ENCODE data around the gene LRRC8C. TPM values are rescaled to one million over a fixed set of nuclear protein-coding genes. Genes with fewer than 3 reads are reported as not detected.

Gene LRRC8C
- total and polyA plus RNA-seq, 2 experiments from 2014 or later, result 0.70 to 1.5 TPM

DNA sequence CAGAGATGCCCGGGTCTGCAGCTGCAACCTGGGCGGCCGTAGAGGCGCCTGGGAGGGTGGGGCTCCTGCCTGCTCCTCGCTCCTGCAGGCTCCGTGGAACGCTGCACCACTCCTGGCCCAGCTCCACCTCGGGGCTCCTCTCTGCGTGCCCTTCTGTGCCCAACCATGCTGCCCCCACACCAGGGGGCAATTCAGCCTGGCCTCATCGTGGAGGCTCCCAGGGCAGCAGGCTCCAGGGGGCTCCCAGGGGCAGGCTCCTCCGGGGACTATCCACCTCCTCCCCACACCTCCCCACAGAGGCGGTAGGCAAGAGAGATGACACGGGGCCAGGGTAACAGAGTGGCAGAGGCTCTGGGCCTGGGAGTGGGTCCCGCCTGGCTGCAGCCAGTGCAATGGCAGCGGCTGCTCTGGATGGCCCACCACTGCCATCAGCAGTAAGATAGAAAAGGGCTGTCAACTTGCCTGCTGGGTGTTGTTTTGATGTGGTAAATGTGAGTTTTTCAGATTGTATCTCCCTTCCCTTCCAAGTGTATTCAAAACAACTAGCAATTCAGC is 22.4 kb upstream of the LRRC8C start:
- 90% methylated on average over 14 of the region's 15 CpGs for WGBS (ENCODE audit: low lambda C conversion rate, missing lambda C conversion rate)
- DNase-seq (ENCODE audit: low spot score), result no peak
- Histone ChIP-seq H3K9me2 (replicated peaks; ENCODE audit: insufficient read depth) (no peaks in the 10 kb centered on the region), H3K36me3 (replicated peaks; ENCODE audit: insufficient read depth, low read depth) (no peaks in the 10 kb centered on the region), H3K27me3 (no peaks in the 10 kb centered on the region), H3K27ac (no peak overlapping the region), H3K4me2 (no peak overlapping the region), H3K4me3 (no peak overlapping the region), H4K20me1 (ENCODE audit: insufficient read depth, poor library complexity, severe bottlenecking) (no peaks in the 10 kb centered on the region), H3K9me3 (ENCODE audit: low read depth) (no peaks in the 10 kb centered on the region), H3K79me2 (no peaks in the 10 kb centered on the region), H3K4me1 (ENCODE audit: insufficient read depth) (no peaks in the 10 kb centered on the region), H2AFZ (no peak overlapping the region)
- no peak for TF ChIP-seq EZH2phosphoT487 (IDR thresholded peaks at IDR 0.05; ENCODE audit: low read depth, severe bottlenecking, unreplicated experiment)
- no peak for TF ChIP-seq CTCF (IDR thresholded peaks at IDR 0.05; ENCODE audit: poor library complexity)

DNA sequence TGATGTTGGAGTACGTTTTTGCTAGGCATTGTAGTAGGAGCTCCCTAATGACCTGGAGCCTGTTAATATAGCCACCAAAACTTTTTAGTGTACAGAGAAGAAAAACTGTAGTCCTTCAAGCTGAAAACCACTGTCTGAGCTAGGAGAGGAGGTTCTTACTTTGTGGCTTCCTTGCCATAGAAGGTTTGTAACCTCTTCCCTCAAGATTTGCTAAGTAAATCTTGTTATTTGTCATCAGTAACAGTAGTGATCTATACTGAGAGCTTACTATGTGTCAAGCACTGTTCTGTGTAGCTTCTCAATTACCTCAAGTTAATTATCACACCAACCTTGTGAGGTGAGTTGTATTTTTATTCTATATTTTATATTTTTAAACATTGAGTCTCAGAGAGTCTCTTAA is 21.2 kb upstream of the LRRC8C start:
- DNase-seq (ENCODE audit: low spot score), result no peak
- Histone ChIP-seq H3K9me3 (ENCODE audit: low read depth) (no peaks in the 10 kb centered on the region), H2AFZ (no peak overlapping the region), H3K36me3 (replicated peaks; ENCODE audit: insufficient read depth, low read depth) (no peaks in the 10 kb centered on the region), H3K27ac (no peak overlapping the region), H3K79me2 (no peaks in the 10 kb centered on the region), H3K9me2 (replicated peaks; ENCODE audit: insufficient read depth) (no peaks in the 10 kb centered on the region), H4K20me1 (ENCODE audit: insufficient read depth, poor library complexity, severe bottlenecking) (no peaks in the 10 kb centered on the region), H3K4me1 (ENCODE audit: insufficient read depth) (no peaks in the 10 kb centered on the region), H3K4me3 (no peak overlapping the region), H3K4me2 (no peak overlapping the region), H3K27me3 (no peaks in the 10 kb centered on the region)
- TF ChIP-seq EZH2phosphoT487 (IDR thresholded peaks at IDR 0.05; ENCODE audit: low read depth, severe bottlenecking, unreplicated experiment) (no peak), CTCF (IDR thresholded peaks at IDR 0.05; ENCODE audit: poor library complexity) (no peak), EZH2 (IDR thresholded peaks at IDR 0.05; ENCODE audit: borderline replicate concordance) (no peak)
- 90% methylated on average over 1 of the region's 1 CpG for WGBS (ENCODE audit: low lambda C conversion rate, missing lambda C conversion rate)

DNA sequence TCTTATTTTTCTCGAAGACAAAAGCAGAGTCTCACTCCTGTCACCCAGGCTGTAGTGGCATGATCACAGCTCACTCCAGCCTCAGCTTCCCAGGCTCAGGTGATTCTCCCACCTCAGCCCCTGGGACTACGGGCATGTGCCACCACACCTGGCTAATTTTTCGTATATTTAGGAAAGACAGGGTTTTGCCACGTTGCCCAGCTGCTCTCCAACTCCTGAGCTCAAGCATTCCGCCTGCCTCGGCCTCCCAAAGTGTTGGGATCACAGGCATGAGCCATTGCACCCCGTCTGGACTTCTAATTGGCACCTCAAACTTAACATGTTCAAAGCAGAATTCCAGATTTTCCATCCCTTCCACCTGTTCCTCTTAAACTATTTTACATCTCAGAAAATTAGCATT is 19.0 kb upstream of the LRRC8C start:
- H3K4me2 ChIP-seq, result no peak overlapping the region
- H3K4me3 ChIP-seq, result no peak overlapping the region
- no peaks in the 10 kb centered on the region for H3K79me2 ChIP-seq
- H3K9me3 ChIP-seq (ENCODE audit: low read depth), result no peaks in the 10 kb centered on the region
- H2AFZ ChIP-seq, result no peak overlapping the region
- TF ChIP-seq EZH2 (IDR thresholded peaks at IDR 0.05; ENCODE audit: borderline replicate concordance), result no peak
- TF ChIP-seq EZH2phosphoT487 (IDR thresholded peaks at IDR 0.05; ENCODE audit: low read depth, severe bottlenecking, unreplicated experiment), result no peak
- no peak for TF ChIP-seq CTCF (IDR thresholded peaks at IDR 0.05; ENCODE audit: poor library complexity)
- no peaks in the 10 kb centered on the region for H3K9me2 ChIP-seq (replicated peaks; ENCODE audit: insufficient read depth)
- H4K20me1 ChIP-seq (ENCODE audit: insufficient read depth, poor library complexity, severe bottlenecking), result no peaks in the 10 kb centered on the region
- no peaks in the 10 kb centered on the region for H3K36me3 ChIP-seq (replicated peaks; ENCODE audit: insufficient read depth, low read depth)
- H3K27me3 ChIP-seq, result no peaks in the 10 kb centered on the region
- H3K4me1 ChIP-seq (ENCODE audit: insufficient read depth), result no peaks in the 10 kb centered on the region
- WGBS (ENCODE audit: low lambda C conversion rate, missing lambda C conversion rate), result 91% methylated on average over 7 of the region's 7 CpGs
- no peak for DNase-seq (ENCODE audit: low spot score)
- H3K27ac ChIP-seq, result no peak overlapping the region

Data from hepatocyte (in vitro differentiated cells).